BJ (cell line): ENCODE results near the gene ZNF546. TPM values are rescaled to one million over a fixed set of nuclear protein-coding genes. Genes with fewer than 3 reads are reported as not detected.

Source experiments
- CTCF ChIA-PET: fragments of 350-600 bp; formaldehyde crosslinking; extraction: SDS; loops from one replicate; lab custom pipeline; 2021; ENCODE audit warnings: antibody characterized with exemption, inconsistent platforms; lab: Yijun Ruan, JAX
- POLR2A ChIA-PET: fragments of 300-600 bp; sonication (Branson Sonifier 250); formaldehyde crosslinking; extraction: SDS; loops from one replicate; lab custom pipeline; 2021; ENCODE audit warnings: antibody characterized with exemption; lab: Charles Lee
- DNase-seq: peaks from one replicate; pipeline ENCODE4 v3.0.0-alpha.2; 2011; ENCODE audit warnings: low read depth
- H3K27me3 ChIP-seq: 2 replicates; pipeline ENCODE4 v1.6.0; 2011; ENCODE audit warnings: low read length; ENCODE audit not compliant: control insufficient read depth, insufficient read depth
- H3K36me3 ChIP-seq: 2 replicates; pipeline ENCODE4 v1.5.1; 2011; ENCODE audit warnings: low read length; ENCODE audit not compliant: control insufficient read depth, insufficient read depth
- H3K4me3 ChIP-seq: 2 replicates; pipeline ENCODE4 v1.5.1; 2011; ENCODE audit warnings: low read depth, mild to moderate bottlenecking, control low read depth, low read length
- CTCF ChIP-seq: IDR thresholded peaks from 2 replicates; pipeline ENCODE4 v1.5.1; 2011; ENCODE audit warnings: low read depth, mild to moderate bottlenecking, control low read depth, inconsistent platforms, low read length, moderate library complexity; ENCODE audit not compliant: insufficient read depth
- polyA plus RNA-seq: library from polyadenylated mRNA; depleted of rRNA; stranded (reverse); fragments of >200 nt; gene quantifications from 2 replicates; pipeline ENCODE4 v1.2.3, GENCODE V29; 2011; rRNA removed

ZNF546 gene
- polyA plus RNA-seq, 1 experiment, result 1.4 TPM

GRCh38 chr19:40070058-40070457 is 73.2 kb downstream of the ZNF546 start:
- POLR2A ChIA-PET, result no interaction called here
- CTCF ChIA-PET, result no interaction called here

More at GRCh38 chr19:40070058-40070457, 73.2 kb downstream of the ZNF546 start:
- Histone ChIP-seq H3K36me3 (peaks cover 6% of the 10 kb centered on the region), H3K4me3 (no peak overlapping the region), H3K27me3 (no peaks in the 10 kb centered on the region)
- DNase-seq, result no peak
- no peak for TF ChIP-seq CTCF

Other genes with a start within 250 kb of the ZNF546 start
- not detected in 2 replicates for gene LEUTX, start 218.2 kb upstream of the ZNF546 start, polyA plus RNA-seq
- 6.6 and 8.4 TPM in 2 replicates for gene DYRK1B, start 162.9 kb upstream of the ZNF546 start, polyA plus RNA-seq
- gene FBL, start 150.7 kb upstream of the ZNF546 start, polyA plus RNA-seq, result 228 and 372 TPM in 2 replicates
- 0.01 TPM in 1 of 2 replicates, not detected in the other for gene FCGBP, start 62.4 kb upstream of the ZNF546 start, polyA plus RNA-seq
- gene PSMC4, start 25.9 kb upstream of the ZNF546 start, polyA plus RNA-seq, result 71.5 and 105 TPM in 2 replicates
- 2.3 and 7.4 TPM in 2 replicates for gene ZNF780B, start 59.2 kb downstream of the ZNF546 start, polyA plus RNA-seq
- 4.2 and 8.1 TPM in 2 replicates for gene ZNF780A, start 93.9 kb downstream of the ZNF546 start, polyA plus RNA-seq
- gene MAP3K10, start 194.4 kb downstream of the ZNF546 start, polyA plus RNA-seq, result 3.6 and 3.7 TPM in 2 replicates
- not detected in 2 replicates for gene TTC9B, start 221.3 kb downstream of the ZNF546 start, polyA plus RNA-seq
- gene CCNP, start 229.6 kb downstream of the ZNF546 start, polyA plus RNA-seq, result 0.06 and 0.17 TPM in 2 replicates